ENCODE measurements around the gene SYN1.
"Not testable (repeated sequence)": the region's sequence is repeated elsewhere in the genome, so short reads cannot be mapped to it uniquely, and the experiment has no call there.

SYN1 gene

DNA sequence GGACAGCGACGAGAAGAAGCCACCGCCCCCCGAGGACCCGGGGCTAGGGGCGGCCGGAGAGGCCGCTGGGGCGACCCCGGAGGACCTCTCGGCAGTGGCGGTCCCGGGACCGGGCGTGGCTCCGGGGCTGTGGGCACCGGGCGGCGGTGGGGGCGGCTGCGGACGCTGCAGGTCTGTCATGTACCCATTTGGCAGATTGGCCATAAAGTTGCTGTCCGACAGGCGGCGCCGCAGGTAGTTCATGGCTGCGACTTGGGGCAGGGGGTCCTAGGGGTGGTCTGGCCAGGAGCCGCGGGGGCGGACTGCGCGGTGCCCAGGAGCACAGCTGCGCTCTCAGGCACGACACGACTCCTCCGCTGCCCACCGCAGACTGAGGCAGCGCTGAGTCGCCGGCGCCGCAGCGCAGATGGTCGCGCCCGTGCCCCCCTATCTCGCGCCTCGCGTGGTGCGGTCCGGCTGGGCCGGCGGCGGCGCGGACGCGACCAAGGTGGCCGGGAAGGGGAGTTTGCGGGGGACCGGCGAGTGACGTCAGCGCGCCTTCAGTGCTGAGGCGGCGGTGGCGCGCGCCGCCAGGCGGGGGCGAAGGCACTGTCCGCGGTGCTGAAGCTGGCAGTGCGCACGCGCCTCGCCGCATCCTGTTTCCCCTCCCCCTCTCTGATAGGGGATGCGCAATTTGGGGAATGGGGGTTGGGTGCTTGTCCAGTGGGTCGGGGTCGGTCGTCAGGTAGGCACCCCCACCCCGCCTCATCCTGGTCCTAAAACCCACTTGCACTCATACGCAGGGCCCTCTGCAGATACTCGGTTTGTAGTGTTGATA, at the start of gene SYN1:
Gene SYN1 (minus strand): TSS at position 372 of the 817 bp plus-strand sequence. CDS start 129 bp downstream, at position 243.
- peak; percentile 4 to 50 for DNase-seq

DNA sequence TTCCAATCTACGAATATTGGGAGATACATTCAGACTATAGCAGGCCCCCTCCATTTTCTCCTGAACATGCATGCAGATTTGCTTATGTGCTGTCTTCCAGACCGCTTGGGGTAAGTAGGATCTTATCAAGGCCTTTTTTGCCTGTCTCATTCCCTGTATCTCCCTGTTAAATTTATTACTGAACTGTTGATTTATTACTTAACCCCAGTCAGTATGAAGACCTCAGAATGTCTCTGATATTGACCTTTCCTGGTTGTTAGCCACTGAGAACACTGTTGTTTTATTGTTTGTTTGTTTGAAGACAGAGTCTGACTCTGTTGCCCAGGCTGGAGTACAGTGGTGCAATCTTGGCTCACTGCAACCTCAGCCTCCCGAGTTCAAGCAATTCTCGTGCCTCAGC, 46.1 kb upstream of the SYN1 start:
- DNase-seq: not testable (repeated sequence)

DNA sequence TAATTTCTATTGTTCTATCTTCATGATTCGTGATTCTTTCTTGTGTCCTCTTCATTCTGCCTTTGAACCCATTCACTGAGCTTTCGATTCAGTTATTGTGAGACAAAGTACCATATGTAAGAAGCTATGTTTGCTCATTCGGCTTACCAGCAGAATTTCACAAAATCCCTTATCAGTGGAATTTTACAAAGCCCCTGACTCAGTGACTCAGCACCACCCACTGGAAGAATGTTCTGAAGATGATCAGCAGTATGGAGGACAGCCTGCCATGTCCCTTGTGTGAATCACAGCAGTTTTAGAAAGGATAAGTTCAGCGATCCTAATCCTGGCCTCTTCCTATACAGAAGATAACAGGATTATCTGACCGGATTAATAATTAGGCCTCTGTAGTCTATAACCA, 45.1 kb upstream of the SYN1 start:
- no peak for DNase-seq

DNA sequence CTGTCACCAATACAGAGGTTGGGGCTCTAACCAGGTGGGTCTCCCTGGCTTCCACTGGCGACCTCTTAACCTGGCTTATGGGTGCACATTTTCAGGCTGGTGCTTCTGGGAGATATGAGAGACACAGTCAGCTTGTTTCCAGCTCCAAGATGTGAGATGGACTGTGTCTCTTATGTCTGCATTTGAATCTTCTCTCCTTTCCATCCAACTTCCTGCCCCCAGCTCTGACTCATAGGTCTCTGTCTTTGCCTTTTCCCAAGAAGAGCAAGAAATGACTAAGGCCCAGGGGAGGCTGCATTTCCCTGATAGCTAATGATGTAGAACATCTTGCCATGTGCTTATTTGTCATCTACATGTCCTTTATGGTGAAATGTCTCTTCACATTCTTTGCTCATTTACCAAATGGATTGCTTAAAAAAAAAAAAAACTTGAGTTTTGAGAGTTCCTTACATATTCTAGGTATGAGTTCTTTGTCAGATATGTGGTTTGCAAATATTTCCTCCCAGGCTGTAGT, 42.5 kb upstream of the SYN1 start:
- DNase-seq: no peak

DNA sequence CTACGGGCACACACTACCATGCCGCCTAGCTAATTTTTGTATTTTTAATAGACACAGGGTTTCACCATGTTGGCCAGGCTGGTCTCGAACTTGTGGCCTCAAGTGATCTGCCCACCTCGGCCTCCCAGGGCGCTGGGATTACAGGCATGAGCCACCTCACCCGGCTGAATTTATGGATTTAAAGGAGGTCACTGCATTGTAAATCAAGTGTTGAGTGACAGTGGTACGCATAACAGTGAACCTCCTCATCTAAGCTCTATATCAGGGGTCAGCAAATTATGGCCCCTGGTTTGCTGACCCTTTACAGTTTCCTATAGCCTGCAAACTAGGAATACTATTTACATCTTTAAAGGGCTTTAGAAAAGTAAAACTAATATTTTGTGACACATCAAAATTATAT, 41.9 kb upstream of the SYN1 start:
- no peak for DNase-seq

DNA sequence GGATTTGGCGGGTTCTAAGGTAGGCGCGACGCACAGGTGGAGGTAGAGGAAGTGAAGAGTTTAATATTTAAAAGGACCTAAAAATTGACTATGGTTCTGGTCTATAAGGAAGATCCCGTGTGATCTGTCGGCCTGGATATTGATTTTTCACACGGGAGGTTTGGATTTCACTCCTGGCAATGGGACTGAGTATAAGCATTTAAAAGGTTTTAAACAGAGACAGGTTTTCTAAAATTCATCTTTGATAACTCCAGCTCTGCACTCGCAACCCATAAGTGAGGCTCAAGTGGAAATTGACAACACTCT, 39.7 kb upstream of the SYN1 start:
- no peak for DNase-seq

DNA sequence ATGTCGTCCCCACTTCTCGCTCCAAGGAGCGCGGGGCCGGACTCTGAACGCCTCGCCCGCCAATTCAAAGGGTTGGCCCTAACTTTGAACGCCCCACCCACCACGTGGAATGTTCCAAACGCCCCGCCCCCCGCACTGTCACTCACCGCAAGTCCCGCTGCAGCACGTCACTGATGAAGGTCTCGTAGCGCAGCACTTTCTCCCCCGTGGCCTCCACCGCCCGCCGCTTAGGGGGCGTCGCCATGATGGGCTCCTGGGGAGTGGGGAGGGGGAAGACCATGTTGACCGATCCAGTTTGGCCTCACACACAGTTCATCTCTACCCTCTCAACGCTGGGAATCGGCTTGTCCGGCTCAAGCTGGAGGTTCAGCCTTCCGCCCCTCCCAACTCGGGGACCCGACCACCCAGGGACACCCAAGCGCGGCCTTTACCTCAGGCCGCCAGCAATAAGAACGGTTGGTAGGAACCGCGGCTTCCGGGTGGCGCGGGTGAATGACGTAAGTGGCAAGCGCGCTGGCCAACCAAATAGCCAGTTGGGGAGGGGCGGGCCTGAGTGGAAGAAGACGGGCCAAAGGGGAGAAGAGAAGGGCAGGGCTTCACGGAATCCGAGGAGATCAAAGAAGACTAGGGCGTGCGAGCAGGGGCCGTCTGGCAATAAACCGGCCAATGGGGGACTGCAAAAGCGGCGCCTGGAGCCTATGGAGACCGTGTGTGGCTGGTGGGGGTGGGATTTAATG, 39.2 kb upstream of the SYN1 start, which contains the start of gene UXT:
Gene UXT (minus strand): TSS at position 497 of the 737 bp plus-strand sequence. CDS start 253 bp downstream, at position 244.
- peak; percentile 80 to 87 for DNase-seq

DNA sequence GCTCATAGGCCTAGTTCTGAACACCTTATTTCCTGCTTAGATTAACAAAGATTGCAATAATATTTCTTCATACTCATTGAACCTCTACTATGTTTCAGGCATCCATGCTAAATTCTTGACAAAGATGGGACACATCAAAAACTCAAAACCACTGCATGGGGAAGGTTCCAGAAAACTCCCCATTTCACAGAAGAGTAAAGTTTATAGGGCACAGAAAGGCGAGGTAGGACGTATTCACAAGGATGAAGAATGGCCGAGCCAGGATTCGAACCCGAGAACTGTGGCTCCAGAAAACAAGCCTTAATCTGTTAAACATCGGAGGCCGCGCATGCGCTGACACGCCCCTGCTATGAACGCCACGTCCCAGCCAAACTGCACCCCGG, 38.6 kb upstream of the SYN1 start:
- DNase-seq: no peak

DNA sequence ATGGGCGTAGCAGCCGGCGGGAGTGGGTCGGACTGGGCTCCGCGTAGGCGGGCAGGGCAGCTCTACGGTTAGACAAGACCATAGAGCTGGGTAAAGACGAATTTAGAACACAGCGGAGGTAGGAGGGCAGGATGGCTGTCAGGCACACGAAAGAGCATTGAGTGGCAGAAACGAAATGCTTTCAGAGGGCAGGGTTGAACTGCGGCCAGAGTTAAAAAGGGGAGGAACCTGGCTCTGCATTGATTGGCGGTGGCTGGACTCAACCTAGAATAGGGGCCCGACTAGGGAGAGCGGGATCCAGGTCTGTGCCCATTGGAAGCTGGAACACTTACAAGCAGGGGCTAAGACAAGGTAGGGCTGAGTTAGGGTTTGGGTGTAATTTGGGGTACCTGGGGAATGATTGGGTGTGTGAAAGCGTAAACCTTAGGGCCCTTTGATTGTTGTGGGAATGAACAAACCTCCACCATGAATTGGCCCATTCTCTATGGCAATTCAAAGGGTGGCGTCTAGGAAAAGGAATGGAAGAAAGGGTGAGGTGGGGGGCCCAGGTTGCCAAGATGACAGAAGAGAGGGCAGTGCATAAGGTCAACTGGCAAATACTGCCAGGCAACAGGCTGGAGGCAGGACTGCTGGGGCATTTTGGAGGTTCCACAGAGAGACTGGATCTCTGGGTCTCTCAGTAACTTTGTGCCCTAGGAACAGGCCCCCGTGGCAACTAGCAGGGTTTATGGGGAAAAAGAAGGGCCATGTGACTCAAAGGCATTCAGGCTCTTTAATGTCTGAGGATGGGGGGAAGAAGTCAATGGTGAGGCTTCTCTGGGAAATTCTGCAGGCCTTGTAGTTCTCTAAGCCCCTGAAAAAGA, 31.6 kb upstream of the SYN1 start:
- DNase-seq: no peak

DNA sequence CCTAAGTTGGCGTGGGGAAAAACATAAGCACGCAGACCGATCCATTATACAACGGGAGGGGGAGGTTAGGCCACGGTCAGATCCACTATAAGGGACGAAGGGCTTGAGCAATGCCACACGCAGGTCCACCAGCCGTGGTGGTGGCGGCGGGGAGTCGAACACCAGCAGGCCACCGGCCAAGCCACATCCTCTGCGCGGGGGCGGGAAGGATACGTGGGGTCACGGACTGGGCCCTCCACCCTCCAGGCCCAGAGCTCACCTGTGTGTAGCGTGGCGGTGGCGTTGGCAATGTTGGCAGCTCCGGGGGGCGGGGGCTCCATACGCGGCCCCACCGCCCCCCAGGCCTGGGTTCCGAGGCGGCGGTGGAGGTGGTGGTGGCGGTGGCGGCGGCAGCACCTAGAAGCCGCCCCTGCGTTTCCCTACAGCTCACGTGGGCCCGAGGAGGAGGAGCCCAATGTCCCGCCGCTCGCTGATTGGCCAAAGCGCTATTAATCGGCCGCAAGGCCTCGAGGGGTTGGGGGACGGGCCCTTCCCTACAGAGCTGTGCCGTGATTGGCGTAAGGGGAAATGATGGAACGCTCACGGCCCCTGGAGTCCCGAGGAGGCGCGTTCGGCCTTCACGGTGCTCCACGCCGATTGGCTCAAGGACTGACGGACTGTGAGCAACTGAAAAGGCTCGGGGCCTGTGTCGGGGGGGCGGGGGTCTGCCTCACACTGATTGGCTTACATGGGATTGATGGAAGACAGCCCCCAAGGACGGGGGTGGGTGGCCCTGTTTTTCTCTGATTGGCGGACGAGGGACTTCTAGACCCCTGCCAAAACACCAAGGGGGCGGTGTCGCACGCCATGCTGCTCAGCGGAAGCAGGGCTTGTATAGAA, 30.7 kb upstream of the SYN1 start, which contains the start of gene ELK1:
Gene ELK1 (minus strand): TSS at position 400 of the 879 bp plus-strand sequence. CDS start 9,122 bp downstream, outside the sequence.
- peak; percentile 85 to 95 for DNase-seq

DNA sequence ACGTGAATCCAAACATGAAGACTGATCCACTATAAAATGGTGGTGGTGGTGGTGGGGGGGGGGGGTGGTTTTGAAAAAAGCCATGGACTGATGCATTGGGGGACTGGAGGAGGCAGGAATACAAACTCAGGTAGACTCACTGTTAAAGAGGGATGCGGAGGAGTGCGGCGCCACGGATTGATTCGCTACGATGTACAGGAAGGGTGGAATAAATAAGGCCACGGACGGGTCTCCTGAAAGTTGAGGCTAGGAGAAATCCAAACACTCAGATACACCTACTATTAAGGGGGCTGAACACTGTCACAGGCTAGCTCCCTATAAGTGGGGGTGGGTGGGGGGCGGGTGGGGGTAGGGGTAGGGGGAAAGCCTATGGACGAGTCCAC, 30.1 kb upstream of the SYN1 start:
- no peak for DNase-seq

DNA sequence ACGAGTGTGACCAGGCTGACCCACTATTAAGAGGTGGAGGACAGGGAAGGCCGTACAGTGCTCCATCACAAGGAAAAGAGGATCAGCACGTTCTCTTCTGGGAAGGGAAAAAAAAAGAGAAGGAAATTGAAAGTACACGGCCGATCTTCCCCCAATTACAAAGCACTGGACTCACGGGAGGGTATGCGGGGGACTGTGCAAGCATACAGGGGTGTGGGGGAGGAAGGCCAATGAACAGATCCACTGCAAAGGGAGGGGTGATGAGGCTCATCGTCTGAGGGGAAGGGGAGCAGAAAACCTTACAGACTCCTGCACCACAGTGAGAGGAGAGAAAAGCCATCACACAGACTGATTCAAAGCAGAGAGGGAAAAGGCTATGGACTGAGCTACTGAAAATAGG, 29.6 kb upstream of the SYN1 start:
- DNase-seq: no peak

DNA sequence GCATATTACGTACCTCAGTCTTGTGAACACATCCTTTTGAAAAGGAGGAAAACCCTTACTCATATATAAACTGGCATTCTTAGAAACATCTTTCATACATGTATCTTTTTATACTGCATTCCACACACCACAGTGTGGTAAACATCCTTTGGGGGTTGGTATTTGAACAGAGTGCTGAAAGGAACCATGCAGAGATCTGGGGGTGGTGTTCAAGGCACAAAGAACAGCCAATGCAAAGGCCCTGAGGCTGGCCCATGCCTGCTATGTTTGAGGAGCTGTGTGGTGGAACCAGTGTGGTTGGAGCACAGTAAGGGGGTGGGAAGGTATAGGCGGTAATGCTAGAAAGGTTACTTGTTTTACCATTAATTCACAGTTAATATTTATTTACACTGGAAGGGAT, 28.7 kb upstream of the SYN1 start:
- no peak for DNase-seq

DNA sequence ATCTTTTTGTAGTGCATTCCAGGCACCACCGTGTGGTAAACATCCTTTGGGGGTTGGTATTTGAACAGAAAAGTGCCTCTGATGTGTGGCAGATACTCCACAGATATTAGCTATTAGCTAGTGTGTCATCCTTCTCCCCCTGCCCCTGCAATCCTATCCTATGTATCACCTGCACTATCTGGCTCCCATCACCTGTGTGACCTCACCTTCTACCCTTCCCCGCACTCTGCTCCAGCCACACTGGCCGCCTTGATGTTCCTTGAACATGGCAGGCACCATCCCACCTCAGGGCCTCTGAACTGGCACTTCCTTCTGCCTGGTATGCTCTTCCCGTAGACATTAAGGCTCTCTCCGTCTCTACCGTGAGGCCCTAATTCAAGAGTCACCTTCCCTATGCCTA, 27.0 kb upstream of the SYN1 start:
- no peak for DNase-seq

DNA sequence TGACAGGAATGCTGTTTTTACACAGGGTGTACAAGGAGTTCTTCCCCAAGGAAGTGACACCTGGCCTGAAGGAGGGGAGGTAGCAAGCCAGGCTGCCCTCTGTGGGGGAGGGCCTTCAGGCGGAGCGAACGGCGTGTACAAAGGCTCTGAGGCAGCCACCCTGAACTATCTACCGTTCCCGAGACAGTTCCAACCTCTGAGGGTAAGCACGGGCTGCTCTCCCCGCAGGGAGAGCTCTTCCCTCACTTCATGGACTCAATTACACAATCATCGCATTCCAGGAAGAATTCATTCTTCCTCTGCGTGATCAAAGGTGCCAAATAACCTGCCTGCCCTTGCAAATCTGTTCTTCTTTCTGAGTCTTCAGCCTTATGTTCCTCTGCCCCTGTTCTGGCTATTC, 25.9 kb upstream of the SYN1 start:
- DNase-seq: no peak

DNA sequence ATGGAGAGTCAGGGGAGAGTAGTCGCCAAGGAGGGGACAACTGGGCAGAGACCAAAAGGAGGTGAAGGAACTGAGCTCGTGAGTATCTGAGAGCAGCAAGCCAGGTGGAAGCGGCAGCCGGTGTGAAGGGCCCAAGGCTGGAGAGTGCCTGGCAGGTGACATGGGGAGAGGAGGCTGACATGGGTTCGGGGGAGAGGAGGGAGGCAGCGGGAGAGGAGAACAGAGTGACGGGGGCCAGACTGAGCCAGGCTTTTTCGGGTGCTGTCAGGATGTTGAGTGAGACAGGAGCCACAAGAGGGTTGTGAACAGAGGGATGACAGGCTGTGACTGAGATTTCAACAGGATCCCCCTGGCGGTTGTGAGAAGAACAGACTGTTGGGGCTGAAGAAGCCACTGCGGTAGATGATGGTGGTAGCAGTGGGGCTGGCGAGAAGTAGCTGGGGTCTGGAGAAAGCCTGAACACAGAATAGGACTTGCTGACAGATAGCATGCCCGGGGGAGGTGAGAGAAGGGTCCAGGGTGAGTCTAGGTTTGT, 25.0 kb upstream of the SYN1 start:
- no peak for DNase-seq

DNA sequence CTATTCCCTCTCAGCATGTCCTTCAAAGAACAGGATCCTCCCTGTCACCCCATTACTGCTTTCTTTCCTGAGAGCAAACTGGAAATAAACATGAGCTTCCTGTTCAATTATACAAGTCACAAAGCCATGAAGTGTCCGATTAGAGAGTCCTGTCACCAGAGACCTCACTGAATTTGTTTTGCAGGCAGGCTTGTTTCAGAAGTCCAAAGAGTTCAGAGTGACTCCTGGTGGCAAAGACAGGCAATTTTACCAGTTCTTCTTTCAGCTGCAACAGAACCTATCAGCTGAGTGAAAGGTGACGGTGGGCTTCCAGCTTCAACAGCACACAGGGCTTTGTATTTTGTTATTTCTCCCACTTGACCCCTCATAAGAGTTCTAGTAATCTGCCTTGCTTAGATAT, 24.3 kb upstream of the SYN1 start:
- no peak for DNase-seq

DNA sequence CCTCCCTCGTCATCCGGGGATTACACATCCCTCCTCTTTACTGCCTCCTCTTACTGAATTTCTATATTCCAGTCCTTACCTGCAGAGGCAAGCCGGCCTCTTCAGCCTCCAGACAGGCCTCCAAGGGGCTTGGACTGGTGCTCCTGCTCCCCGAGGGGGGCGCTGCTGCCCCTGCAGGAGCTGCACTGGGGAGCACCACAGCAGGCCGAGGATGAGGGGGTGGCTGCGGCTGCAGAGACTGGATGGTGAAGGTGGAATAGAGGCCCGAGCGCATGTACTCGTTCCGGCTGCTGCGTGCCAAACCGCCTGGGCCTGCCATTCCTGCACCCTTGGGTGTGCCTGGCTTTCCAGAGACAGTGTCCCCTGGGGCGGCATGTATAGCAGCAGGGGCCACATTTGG, 19.2 kb upstream of the SYN1 start:
- no peak for DNase-seq

DNA sequence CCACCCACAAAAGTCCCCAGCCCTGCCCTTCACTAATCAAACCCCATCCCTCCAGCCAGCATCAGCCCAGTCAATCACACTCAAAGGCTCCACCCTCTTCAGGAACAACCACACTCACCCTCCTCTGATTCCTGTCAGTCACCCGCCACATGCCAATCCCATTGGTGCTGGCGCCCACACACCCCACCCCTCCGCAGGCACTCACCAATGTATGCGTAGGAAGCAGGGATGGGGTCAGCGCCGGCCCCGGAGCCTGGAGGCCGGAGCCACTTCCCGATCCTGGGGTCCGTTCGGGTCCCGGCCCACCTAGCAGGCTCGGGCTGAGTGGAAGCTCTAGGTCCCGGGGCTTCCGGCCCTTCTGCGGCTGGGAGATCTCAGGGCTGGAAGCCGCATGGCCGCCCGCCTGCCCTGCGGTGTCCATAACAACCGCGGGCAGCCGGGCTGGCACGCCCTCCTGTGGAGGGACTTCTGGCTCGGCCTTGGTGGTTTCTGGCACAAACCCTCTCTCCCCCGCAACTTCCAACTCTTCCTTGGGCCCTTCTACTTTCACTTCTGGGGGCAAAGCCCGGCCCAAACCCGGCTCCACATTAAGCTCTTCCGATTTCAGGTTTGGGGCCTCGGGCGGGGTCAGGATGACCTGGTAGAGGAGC, 18.0 kb upstream of the SYN1 start:
- DNase-seq: no peak

DNA sequence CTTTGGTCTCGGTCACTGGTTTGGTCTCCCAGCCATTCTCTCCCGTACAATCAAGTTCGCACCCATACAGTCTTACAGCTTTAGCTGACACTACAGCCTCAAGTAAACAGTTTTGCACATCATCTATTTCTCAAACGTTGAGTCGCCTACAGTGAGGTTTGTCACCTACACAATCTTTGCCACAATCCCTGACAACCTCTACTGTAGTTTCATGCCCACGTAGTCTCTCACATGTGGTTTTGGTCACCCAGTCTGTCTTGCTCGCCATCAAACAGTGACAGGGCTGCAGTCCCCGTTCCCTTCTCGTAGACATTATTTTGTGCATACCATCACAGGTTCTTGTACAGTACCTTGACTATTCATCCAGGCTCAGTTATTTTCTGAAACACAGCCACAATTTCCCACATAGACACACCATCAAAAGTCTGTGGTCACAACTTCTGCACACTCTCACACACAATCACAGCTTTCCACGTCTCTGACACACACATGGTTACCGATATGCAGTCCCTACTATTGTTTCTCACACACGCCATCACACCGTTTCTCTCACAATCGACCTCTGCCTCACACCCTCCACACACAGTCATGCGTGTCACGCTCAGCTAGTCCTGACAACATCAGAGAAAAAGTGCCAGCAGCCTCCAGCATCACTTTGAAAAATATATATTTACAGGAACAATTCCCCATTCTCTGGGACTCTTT, 15.4 kb upstream of the SYN1 start:
- DNase-seq: no peak
